ENCODE data around the gene FBXL17. TPM values are rescaled to one million over a fixed set of nuclear protein-coding genes. Genes with fewer than 3 reads are reported as not detected.

Gene FBXL17
- total and polyA plus RNA-seq, 9 of the 15 experiments (the other 6 are each of a cell fraction or from before 2014, with no cell fraction given): 0.32 to 5.4 (median 1.8) TPM

DNA sequence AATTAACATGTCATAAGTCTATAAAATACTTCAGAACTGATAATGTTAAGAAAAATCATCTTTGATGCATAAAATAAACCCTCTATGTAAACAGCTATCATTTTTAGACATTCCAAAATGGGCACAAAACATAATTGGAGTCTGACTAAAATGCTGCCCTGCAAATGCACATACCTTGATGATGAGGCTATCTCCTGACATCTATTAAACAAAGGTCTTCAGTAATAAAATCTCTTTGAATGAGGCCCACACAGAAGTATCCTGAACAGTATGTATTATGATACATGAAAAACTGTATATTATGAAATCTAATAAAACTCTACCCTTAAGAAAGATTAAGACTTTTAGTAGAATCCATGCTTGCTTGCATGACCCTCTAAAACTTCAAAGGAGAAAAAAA is 66.1 kb downstream of the FBXL17 start:
- H3K4me2 ChIP-seq (ENCODE audit: insufficient read depth, low read length): no peak overlapping the region
- H3K27me3 ChIP-seq (ENCODE audit: control insufficient read depth in 2 of 2, insufficient read depth in 2 of 2, low read length in 2 of 2): no peaks in the 10 kb centered on the region
- POLR2A ChIA-PET: no interaction called here
- BruUV-seq (replicated peaks): no TSS peak
- FAIRE-seq: no peak
- in situ Hi-C loops (cut with MboI): no loop called here
- DNase-seq (ENCODE audit: extremely low read depth in 1 of 4, low spot score in 3 of 4): no peak
- no peaks in the 10 kb centered on the region for H4K20me1 ChIP-seq (replicated peaks; ENCODE audit: control insufficient read depth, insufficient read depth, low read length)
- H3K4me3 ChIP-seq: no peak overlapping the region
- H2AFZ ChIP-seq (ENCODE audit: low read depth, low read length): no peak overlapping the region
- intact Hi-C loops (cut with micrococcal nuclease): no loop called here
- CTCF ChIA-PET (ENCODE audit: low intra/inter-chr PET ratio): no interaction called here
- TF ChIP-seq HDAC2 (IDR thresholded peaks at IDR 0.05): no peak
- no peak for TF ChIP-seq ZNF764 (CRISPR knock-in tag; IDR thresholded peaks at IDR 0.05; ENCODE audit: low read depth)
- TF ChIP-seq CGGBP1 (CRISPR knock-in tag; IDR thresholded peaks at IDR 0.05): no peak
- no peak for TF ChIP-seq JUNB (CRISPR knock-in tag; conservative IDR thresholded peaks at IDR 0.05)
- TF ChIP-seq ZNF695 (CRISPR knock-in tag; IDR thresholded peaks at IDR 0.05): no peak
- no peak for TF ChIP-seq ZNF77 (CRISPR knock-in tag; IDR thresholded peaks at IDR 0.05)
- TF ChIP-seq SMAD2 (IDR thresholded peaks at IDR 0.05; ENCODE audit: low read depth, low read length): no peak
- TF ChIP-seq MTF1 (CRISPR knock-in tag; IDR thresholded peaks at IDR 0.05; ENCODE audit: borderline replicate concordance): no peak
- TF ChIP-seq LEF1 (IDR thresholded peaks at IDR 0.05): no peak
- TF ChIP-seq ZFP1 (CRISPR knock-in tag; IDR thresholded peaks at IDR 0.05): no peak
- TF ChIP-seq C11orf30 (IDR thresholded peaks at IDR 0.05; ENCODE audit: low read depth): no peak
- TF ChIP-seq HNRNPH1 (optimal IDR thresholded peaks at IDR 0.05; ENCODE audit: low read depth, low read length): no peak
- no peak for TF ChIP-seq ZNF609 (CRISPR knock-in tag; IDR thresholded peaks at IDR 0.05; ENCODE audit: borderline replicate concordance)
- TF ChIP-seq, protein P1, sequence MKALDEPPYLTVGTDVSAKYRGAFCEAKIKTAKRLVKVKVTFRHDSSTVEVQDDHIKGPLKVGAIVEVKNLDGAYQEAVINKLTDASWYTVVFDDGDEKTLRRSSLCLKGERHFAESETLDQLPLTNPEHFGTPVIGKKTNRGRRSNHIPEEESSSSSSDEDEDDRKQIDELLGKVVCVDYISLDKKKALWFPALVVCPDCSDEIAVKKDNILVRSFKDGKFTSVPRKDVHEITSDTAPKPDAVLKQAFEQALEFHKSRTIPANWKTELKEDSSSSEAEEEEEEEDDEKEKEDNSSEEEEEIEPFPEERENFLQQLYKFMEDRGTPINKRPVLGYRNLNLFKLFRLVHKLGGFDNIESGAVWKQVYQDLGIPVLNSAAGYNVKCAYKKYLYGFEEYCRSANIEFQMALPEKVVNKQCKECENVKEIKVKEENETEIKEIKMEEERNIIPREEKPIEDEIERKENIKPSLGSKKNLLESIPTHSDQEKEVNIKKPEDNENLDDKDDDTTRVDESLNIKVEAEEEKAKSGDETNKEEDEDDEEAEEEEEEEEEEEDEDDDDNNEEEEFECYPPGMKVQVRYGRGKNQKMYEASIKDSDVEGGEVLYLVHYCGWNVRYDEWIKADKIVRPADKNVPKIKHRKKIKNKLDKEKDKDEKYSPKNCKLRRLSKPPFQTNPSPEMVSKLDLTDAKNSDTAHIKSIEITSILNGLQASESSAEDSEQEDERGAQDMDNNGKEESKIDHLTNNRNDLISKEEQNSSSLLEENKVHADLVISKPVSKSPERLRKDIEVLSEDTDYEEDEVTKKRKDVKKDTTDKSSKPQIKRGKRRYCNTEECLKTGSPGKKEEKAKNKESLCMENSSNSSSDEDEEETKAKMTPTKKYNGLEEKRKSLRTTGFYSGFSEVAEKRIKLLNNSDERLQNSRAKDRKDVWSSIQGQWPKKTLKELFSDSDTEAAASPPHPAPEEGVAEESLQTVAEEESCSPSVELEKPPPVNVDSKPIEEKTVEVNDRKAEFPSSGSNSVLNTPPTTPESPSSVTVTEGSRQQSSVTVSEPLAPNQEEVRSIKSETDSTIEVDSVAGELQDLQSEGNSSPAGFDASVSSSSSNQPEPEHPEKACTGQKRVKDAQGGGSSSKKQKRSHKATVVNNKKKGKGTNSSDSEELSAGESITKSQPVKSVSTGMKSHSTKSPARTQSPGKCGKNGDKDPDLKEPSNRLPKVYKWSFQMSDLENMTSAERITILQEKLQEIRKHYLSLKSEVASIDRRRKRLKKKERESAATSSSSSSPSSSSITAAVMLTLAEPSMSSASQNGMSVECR (CRISPR knock-in tag; IDR thresholded peaks at IDR 0.05): no peak
- no peak for TF ChIP-seq ZFP36 (IDR thresholded peaks at IDR 0.05; ENCODE audit: low read depth, low read length, partially characterized antibody)
- TF ChIP-seq TEAD1 (CRISPR knock-in tag; IDR thresholded peaks at IDR 0.05): no peak
- no peak overlapping the region for H3K9ac ChIP-seq (ENCODE audit: insufficient read depth in 1 of 2, low read depth in 2 of 2, low read length in 2 of 2)
- no peak overlapping the region for H3K27ac ChIP-seq (ENCODE audit: extremely low read depth, low read depth, low read length)
- H3K79me2 ChIP-seq (ENCODE audit: control insufficient read depth, insufficient read depth, low read length): no peaks in the 10 kb centered on the region
- H3K36me3 ChIP-seq (ENCODE audit: control insufficient read depth, insufficient read depth, low read length): no peaks in the 10 kb centered on the region
- H3K9me3 ChIP-seq (replicated peaks; ENCODE audit: control insufficient read depth, insufficient read depth, low read depth, low read length): no peaks in the 10 kb centered on the region
- no peak for ATAC-seq
- no peaks in the 10 kb centered on the region for H3K4me1 ChIP-seq (replicated peaks in 1 of 2; ENCODE audit: control insufficient read depth in 2 of 2, insufficient read depth in 2 of 2, low read length in 2 of 2)
- H3K9me1 ChIP-seq (ENCODE audit: control insufficient read depth, insufficient read depth, low read length): no peaks in the 10 kb centered on the region

Data from K562 (cell line).